IMR-90 (cell line): ENCODE measurements around the gene RLIM. TPM values are rescaled to one million over a fixed set of nuclear protein-coding genes. Genes with fewer than 3 reads are reported as not detected.

ENCODE experiments used
- ATAC-seq: fragments of 200-7000 bp; cut with Tn5 transposase; 2 replicates; pipeline ENCODE4 v1.9.1; 2020; ENCODE audit warnings: low read depth, mild to moderate bottlenecking, moderate library complexity
- BruUV-seq: library from RNA; stranded (reverse); fragments of 400-500 nt; replicated peaks from 2 replicates; lab custom pipeline; 2021; lab: Mats Ljungman, UMichigan
- CTCF ChIA-PET: fragments of 300-600 bp; formaldehyde crosslinking; extraction: SDS; loops from one replicate; lab custom pipeline; 2021; ENCODE audit warnings: antibody characterized with exemption; lab: Yijun Ruan, JAX
- POLR2A ChIA-PET: fragments of 300-600 bp; sonication (Branson Sonifier 250); formaldehyde crosslinking; loops from one replicate; lab custom pipeline; 2022; ENCODE audit warnings: antibody characterized with exemption; ENCODE audit not compliant: unreplicated experiment; lab: Charles Lee
- DNase-seq: peaks from one replicate; pipeline ENCODE4 v3.0.0; 2013
- H2AFZ ChIP-seq: replicated peaks from 2 replicates; pipeline ENCODE3; 2013; ENCODE audit warnings: low read length, mild to moderate bottlenecking; ENCODE audit not compliant: poor library complexity
- H2AK5ac ChIP-seq: 2 replicates; pipeline ENCODE4 v1.6.1; 2013; ENCODE audit warnings: low read depth, low read length, inconsistent platforms
- H2AK9ac ChIP-seq: replicated peaks from 2 replicates; pipeline ENCODE3; 2013; ENCODE audit warnings: mild to moderate bottlenecking, low read depth, low read length, moderate library complexity; ENCODE audit not compliant: poor library complexity
- H2BK120ac ChIP-seq: 2 replicates; pipeline ENCODE4 v1.6.1; 2013; ENCODE audit warnings: low read depth, low read length, inconsistent platforms
- H2BK15ac ChIP-seq: 3 replicates; pipeline ENCODE4 v1.6.1; 2013; ENCODE audit warnings: low read depth, low read length, inconsistent platforms
- H2BK20ac ChIP-seq: 2 replicates; pipeline ENCODE4 v1.6.1; 2013; ENCODE audit warnings: low read depth, mild to moderate bottlenecking, inconsistent platforms, low read length, moderate library complexity
- H2BK5ac ChIP-seq: 2 replicates; pipeline ENCODE4 v1.6.1; 2013; ENCODE audit warnings: mild to moderate bottlenecking, low read depth, low read length, inconsistent platforms; ENCODE audit not compliant: poor library complexity, severe bottlenecking
- H3K14ac ChIP-seq: replicated peaks from 2 replicates; pipeline ENCODE4 v1.6.1; 2013; ENCODE audit warnings: low read depth, low read length, inconsistent platforms
- H3K18ac ChIP-seq: 2 replicates; pipeline ENCODE4 v1.6.1; 2013; ENCODE audit warnings: low read depth, low read length, control low read depth
- H3K23ac ChIP-seq: 2 replicates; pipeline ENCODE4 v1.6.1; 2013; ENCODE audit warnings: low read depth, low read length, inconsistent platforms
- H3K27ac ChIP-seq: 2 replicates; pipeline ENCODE4 v1.5.1; 2013; ENCODE audit warnings: mild to moderate bottlenecking, control low read depth, low read length; ENCODE audit not compliant: insufficient read depth
- H3K27me3 ChIP-seq: 2 replicates; pipeline ENCODE4 v1.6.1; 2013; ENCODE audit warnings: low read length; ENCODE audit not compliant: control insufficient read depth, insufficient read depth
- H3K36me3 ChIP-seq: 2 replicates; pipeline ENCODE4 v1.6.1; 2013; ENCODE audit warnings: low read length, mixed read lengths; ENCODE audit not compliant: control insufficient read depth, insufficient read depth
- H3K4ac ChIP-seq: 2 replicates; pipeline ENCODE4 v1.6.1; 2013; ENCODE audit warnings: low read depth, low read length, inconsistent platforms
- H3K4me1 ChIP-seq: 2 replicates; pipeline ENCODE4 v1.6.1; 2013; ENCODE audit warnings: low read length, mixed read lengths; ENCODE audit not compliant: control insufficient read depth, insufficient read depth
- H3K4me2 ChIP-seq: 2 replicates; pipeline ENCODE4 v1.6.1; 2013; ENCODE audit warnings: low read depth, mild to moderate bottlenecking, control low read depth, low read length, moderate library complexity
- H3K4me3 ChIP-seq: 2 replicates; pipeline ENCODE4 v1.5.1; 2013; ENCODE audit warnings: low read depth, mild to moderate bottlenecking, control low read depth, low read length, moderate library complexity; ENCODE audit not compliant: insufficient read depth
- H3K56ac ChIP-seq: 2 replicates; pipeline ENCODE4 v1.6.1; 2013; ENCODE audit warnings: low read length, inconsistent platforms; ENCODE audit not compliant: insufficient read depth; ENCODE audit errors: extremely low read depth
- H3K79me1 ChIP-seq, 2 experiments: 2 replicates each; pipeline ENCODE4 v1.6.1; 2013; ENCODE audit warnings: low read length in 2 of 2, inconsistent platforms in 1 of 2, low read depth in 1 of 2
- H3K9ac ChIP-seq: 2 replicates; pipeline ENCODE4 v1.6.1; 2013; ENCODE audit warnings: low read depth, low read length, control low read depth
- H3K9me1 ChIP-seq: 2 replicates; pipeline ENCODE4 v1.6.1; 2013; ENCODE audit warnings: low read length, inconsistent platforms; ENCODE audit not compliant: insufficient read depth
- H3K9me3 ChIP-seq: 2 replicates; pipeline ENCODE4 v1.6.1; 2013; ENCODE audit warnings: low read length; ENCODE audit not compliant: control insufficient read depth, insufficient read depth
- H4K20me1 ChIP-seq: 2 replicates; pipeline ENCODE4 v1.6.1; 2013; ENCODE audit warnings: low read length, inconsistent platforms; ENCODE audit not compliant: insufficient read depth
- H4K5ac ChIP-seq: 2 replicates; pipeline ENCODE4 v1.6.1; 2013; ENCODE audit warnings: mild to moderate bottlenecking, low read depth, low read length, control low read depth
- H4K8ac ChIP-seq, 2 experiments: 2 replicates each; pipeline ENCODE4 v1.6.1; 2013; ENCODE audit warnings: low read depth in 2 of 2, low read length in 2 of 2, control low read depth in 1 of 2, inconsistent platforms in 1 of 2
- H4K91ac ChIP-seq: 2 replicates; pipeline ENCODE4 v1.6.1; 2013; ENCODE audit warnings: low read depth, low read length, inconsistent platforms; ENCODE audit not compliant: insufficient read depth
- BHLHE40 ChIP-seq: fragments of 150-350 bp; IDR thresholded peaks from 2 replicates; pipeline ENCODE4 v1.6.1; 2016; ENCODE audit warnings: mild to moderate bottlenecking, low read depth, low read length
- CEBPB ChIP-seq: IDR thresholded peaks from 2 replicates; pipeline ENCODE4 v1.6.1; 2012; ENCODE audit warnings: low read depth, low read length, improper control_type of control experiment
- CHD1 ChIP-seq: IDR thresholded peaks from 2 replicates; pipeline ENCODE4 v1.6.1; 2012; ENCODE audit warnings: low read depth, low read length, improper control_type of control experiment
- MAFK ChIP-seq: IDR thresholded peaks from 2 replicates; pipeline ENCODE4 v1.6.1; 2012; ENCODE audit warnings: low read depth, low read length, improper control_type of control experiment
- POLR2A ChIP-seq: IDR thresholded peaks from 2 replicates; pipeline ENCODE4 v1.6.1; 2012; ENCODE audit warnings: mild to moderate bottlenecking, low read depth, low read length
- RAD21 ChIP-seq: IDR thresholded peaks from 2 replicates; pipeline ENCODE4 v1.6.1; 2012; ENCODE audit warnings: low read length, improper control_type of control experiment
- RCOR1 ChIP-seq: IDR thresholded peaks from 2 replicates; pipeline ENCODE4 v1.6.1; 2012; ENCODE audit warnings: mild to moderate bottlenecking, low read length, improper control_type of control experiment; ENCODE audit not compliant: insufficient replicate concordance
- RFX5 ChIP-seq: IDR thresholded peaks from 2 replicates; pipeline ENCODE4 v1.8.0; 2012; ENCODE audit warnings: low read depth, mild to moderate bottlenecking, low read length, moderate library complexity
- SMC3 ChIP-seq: fragments of 150-350 bp; IDR thresholded peaks from 2 replicates; pipeline ENCODE4 v1.6.1; 2016; ENCODE audit warnings: low read depth, mild to moderate bottlenecking, antibody characterized with exemption, low read length, moderate library complexity
- WGBS, 2 experiments: methylation state at CpG; one replicate each; pipeline versions ENCODE4 v1.1.5 to v1.1.7; 2013; ENCODE audit warnings: missing lambda C conversion rate in 2 of 2; ENCODE audit not compliant: insufficient read length in 1 of 2; ENCODE audit errors: extremely low coverage in 2 of 2; 5-methylcytosine and 5-hydroxymethylcytosine counted together
- dilution Hi-C: fragments of 300-500 bp; cut with HindIII; formaldehyde crosslinking; loops from one replicate; pipeline ENCODE4 v1.14.3; 2018; ENCODE audit warnings: low sequenced_read_pairs; ENCODE audit not compliant: unreplicated experiment
- in situ Hi-C: fragments of 300-500 bp; cut with MboI; formaldehyde crosslinking; loops from 3 replicates; pipeline ENCODE4 v1.14.3; 2019; ENCODE audit warnings: low sequenced_read_pairs, inconsistent platforms, mixed read lengths
- intact Hi-C: fragments of 100-400 bp; cut with micrococcal nuclease; formaldehyde crosslinking; loops from 2 replicates; pipeline ENCODE4 v1.10.0; 2022
- polyA plus RNA-seq, 3 experiments: library from polyadenylated mRNA; depleted of rRNA; stranded (reverse); fragments of >200 nt; gene quantifications; 2 replicates each; pipeline ENCODE4 v1.2.3, GENCODE V29; 2012; ENCODE audit warnings: low replicate concordance in 1 of 3
- total RNA-seq: library from RNA; depleted of rRNA; stranded (reverse); fragments of >200 nt; gene quantifications from 2 replicates; pipeline ENCODE4 v1.2.3, GENCODE V29; 2012
- TF ChIP-seq, protein P1 (sequence below): fragments of 150-350 bp; IDR thresholded peaks from 2 replicates; pipeline ENCODE4 v1.6.1; 2016; ENCODE audit warnings: low read depth, mild to moderate bottlenecking, low read length, moderate library complexity, borderline replicate concordance
- TF ChIP-seq, protein P2 (sequence below): conservative IDR thresholded peaks from 2 replicates; pipeline ENCODE4 v1.5.1; 2012; ENCODE audit warnings: mild to moderate bottlenecking, low read depth, low read length, improper control_type of control experiment

RLIM gene
- total and polyA plus RNA-seq, 2 of the 4 experiments (the other 2 are of a cell fraction): 9.4 to 77.4 TPM

DNA sequence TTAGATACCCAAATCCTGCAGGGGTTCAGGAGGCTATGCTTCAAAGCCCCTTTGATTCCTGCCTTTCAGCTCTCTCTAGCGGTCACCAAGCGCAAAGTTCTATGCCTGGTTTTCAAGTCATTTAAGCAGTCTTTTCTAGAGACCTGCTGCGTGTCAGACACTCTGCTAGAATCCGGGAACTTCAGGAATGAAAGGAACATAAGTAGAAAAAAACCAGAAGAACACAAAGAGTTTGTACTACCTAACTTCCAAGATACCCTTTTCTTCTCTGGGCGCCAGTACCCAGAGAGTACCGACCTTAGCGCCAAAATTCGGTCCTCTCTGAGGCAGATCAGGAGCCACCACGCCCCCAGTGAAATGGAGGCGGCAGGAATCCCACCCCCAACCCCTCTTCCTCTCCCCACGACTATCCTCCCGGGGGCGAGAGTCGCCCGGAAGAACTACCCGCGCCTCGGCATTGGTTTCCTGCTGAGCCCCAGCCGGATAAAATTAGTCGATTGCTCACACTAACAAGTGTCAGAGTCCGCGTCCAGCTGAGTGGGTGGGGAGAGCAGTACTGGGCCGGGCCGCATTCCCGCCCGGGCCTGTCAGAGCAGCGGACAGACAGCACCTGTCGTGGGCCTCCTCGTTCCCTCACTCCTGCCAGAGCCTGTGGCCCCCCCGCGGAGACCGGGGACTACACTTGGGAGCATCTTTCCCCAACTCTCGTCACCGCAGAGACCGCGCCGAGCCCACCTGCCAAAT is 78.8 kb downstream of the RLIM start:
- H2AK9ac ChIP-seq: peak overlapping the region; percentile 9
- H3K56ac ChIP-seq: no peak overlapping the region
- no peaks in the 10 kb centered on the region for H4K20me1 ChIP-seq
- H4K5ac ChIP-seq: no peak overlapping the region
- no peaks in the 10 kb centered on the region for H3K9me3 ChIP-seq
- H3K9ac ChIP-seq: peak overlapping the region; percentile 39
- ATAC-seq (peak; percentile 61), DNase-seq (peak; percentile 71)
- H4K8ac ChIP-seq: peak overlapping the region; percentile 50 to 77; a peak in 2 of 4 replicates
- H4K91ac ChIP-seq: no peak overlapping the region; the same call in 1 of the 2 replicates
- H3K9me1 ChIP-seq: peaks cover 6% of the 10 kb centered on the region; the same call in 1 of the 2 replicates
- peak overlapping the region; percentile 79 for H3K4me2 ChIP-seq
- WGBS, 2 experiments: 19% methylated on average over 5 of the region's 37 CpGs; no CpG with 5 or more reads in 1 of the 2 experiments
- no peak overlapping the region for H2BK15ac ChIP-seq
- dilution Hi-C loops: no loop called here
- H2BK5ac ChIP-seq: peak overlapping the region; percentile 26
- intact Hi-C loops: loop anchor here (1.0 to 5.0 kb wide), 4 partner anchors 115 to 243 kb away; no protein-coding TSS in a partner anchor
- H3K27ac ChIP-seq: peak overlapping the region; percentile 83
- CTCF ChIA-PET: interaction anchor here (0.7 to 2.5 kb wide), 3 partner anchors 10 to 151 kb away, joined by 4 to 9 read pairs (median 4); no protein-coding TSS in a partner anchor
- peak overlapping the region; percentile 86 for H2AFZ ChIP-seq
- H3K79me1 ChIP-seq: no peaks in the 10 kb centered on the region
- H2AK5ac ChIP-seq: no peak overlapping the region
- H3K23ac ChIP-seq: no peak overlapping the region
- peaks cover 4% of the 10 kb centered on the region; the same call in 1 of the 2 replicates for H3K36me3 ChIP-seq
- H3K4ac ChIP-seq: peak overlapping the region; percentile 3; the same call in 1 of the 2 replicates
- 0 out of 2 replicates have a peak overlapping the region, but pooled peaks have one; percentile 6 for H2BK20ac ChIP-seq
- peak overlapping the region; percentile 38 for H3K4me3 ChIP-seq
- no peaks in the 10 kb centered on the region for H3K27me3 ChIP-seq
- H3K14ac ChIP-seq: no peak overlapping the region
- in situ Hi-C loops: no loop called here
- no peak overlapping the region for H3K18ac ChIP-seq
- no TSS peak for BruUV-seq
- peaks cover 6% of the 10 kb centered on the region; the same call in 1 of the 2 replicates for H3K4me1 ChIP-seq
- TF ChIP-seq, protein P1, sequence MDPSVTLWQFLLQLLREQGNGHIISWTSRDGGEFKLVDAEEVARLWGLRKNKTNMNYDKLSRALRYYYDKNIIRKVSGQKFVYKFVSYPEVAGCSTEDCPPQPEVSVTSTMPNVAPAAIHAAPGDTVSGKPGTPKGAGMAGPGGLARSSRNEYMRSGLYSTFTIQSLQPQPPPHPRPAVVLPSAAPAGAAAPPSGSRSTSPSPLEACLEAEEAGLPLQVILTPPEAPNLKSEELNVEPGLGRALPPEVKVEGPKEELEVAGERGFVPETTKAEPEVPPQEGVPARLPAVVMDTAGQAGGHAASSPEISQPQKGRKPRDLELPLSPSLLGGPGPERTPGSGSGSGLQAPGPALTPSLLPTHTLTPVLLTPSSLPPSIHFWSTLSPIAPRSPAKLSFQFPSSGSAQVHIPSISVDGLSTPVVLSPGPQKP: no peak
- TF ChIP-seq MAFK: no peak
- no peak for TF ChIP-seq POLR2A
- TF ChIP-seq, protein P2, sequence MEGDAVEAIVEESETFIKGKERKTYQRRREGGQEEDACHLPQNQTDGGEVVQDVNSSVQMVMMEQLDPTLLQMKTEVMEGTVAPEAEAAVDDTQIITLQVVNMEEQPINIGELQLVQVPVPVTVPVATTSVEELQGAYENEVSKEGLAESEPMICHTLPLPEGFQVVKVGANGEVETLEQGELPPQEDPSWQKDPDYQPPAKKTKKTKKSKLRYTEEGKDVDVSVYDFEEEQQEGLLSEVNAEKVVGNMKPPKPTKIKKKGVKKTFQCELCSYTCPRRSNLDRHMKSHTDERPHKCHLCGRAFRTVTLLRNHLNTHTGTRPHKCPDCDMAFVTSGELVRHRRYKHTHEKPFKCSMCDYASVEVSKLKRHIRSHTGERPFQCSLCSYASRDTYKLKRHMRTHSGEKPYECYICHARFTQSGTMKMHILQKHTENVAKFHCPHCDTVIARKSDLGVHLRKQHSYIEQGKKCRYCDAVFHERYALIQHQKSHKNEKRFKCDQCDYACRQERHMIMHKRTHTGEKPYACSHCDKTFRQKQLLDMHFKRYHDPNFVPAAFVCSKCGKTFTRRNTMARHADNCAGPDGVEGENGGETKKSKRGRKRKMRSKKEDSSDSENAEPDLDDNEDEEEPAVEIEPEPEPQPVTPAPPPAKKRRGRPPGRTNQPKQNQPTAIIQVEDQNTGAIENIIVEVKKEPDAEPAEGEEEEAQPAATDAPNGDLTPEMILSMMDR: peak; percentile 47
- no peak for TF ChIP-seq RFX5
- no peak for TF ChIP-seq CHD1
- no peak for TF ChIP-seq CEBPB
- no peak for TF ChIP-seq BHLHE40
- TF ChIP-seq RAD21: peak; percentile 53
- peak; percentile 15; the same call in 1 of the 2 replicates for TF ChIP-seq SMC3
- no peak for TF ChIP-seq RCOR1
- POLR2A ChIA-PET: no interaction called here
- H2BK120ac ChIP-seq: no peak overlapping the region; the same call in 1 of the 2 replicates
